GM12878 (cell line): ENCODE measurements around the gene ADARB1.

ENCODE experiments used
- BMI1 ChIP-seq: fragments of 450-650 bp; IDR thresholded peaks from 2 replicates; pipeline ENCODE4 v1.6.1; 2016; ENCODE audit warnings: mild to moderate bottlenecking, moderate library complexity, borderline replicate concordance
- BRCA1 ChIP-seq: IDR thresholded peaks from 2 replicates; pipeline ENCODE4 v1.6.1; 2011; ENCODE audit warnings: low read depth, low read length, improper control_type of control experiment
- EP300 ChIP-seq, 2 experiments: fragments of 150-350 bp in 1 of 2; IDR thresholded peaks; 2 replicates each; pipeline ENCODE4 v1.6.1; 2011 to 2012; ENCODE audit warnings: low read depth in 2 of 2, low read length in 2 of 2, borderline replicate concordance in 1 of 2, improper control_type of control experiment in 1 of 2, inconsistent platforms in 1 of 2; ENCODE audit not compliant: control insufficient read depth in 1 of 2
- EZH2 ChIP-seq: IDR thresholded peaks from 2 replicates; pipeline ENCODE4 v1.6.1; 2012; ENCODE audit warnings: low read depth, mild to moderate bottlenecking, control low read depth, inconsistent platforms, low read length, borderline replicate concordance; ENCODE audit not compliant: control insufficient read depth
- HDAC2 ChIP-seq: fragments of 200-600 bp; sonication (generic); IDR thresholded peaks from 2 replicates; pipeline ENCODE4 v1.6.1; 2017
- MLLT1 ChIP-seq: fragments of 450-650 bp; IDR thresholded peaks from 2 replicates; pipeline ENCODE4 v1.6.1; 2016; ENCODE audit warnings: mild to moderate bottlenecking
- MYC ChIP-seq: IDR thresholded peaks from 2 replicates; pipeline ENCODE4 v1.6.1; 2011; ENCODE audit warnings: mild to moderate bottlenecking, low read length, moderate library complexity, inconsistent platforms; ENCODE audit not compliant: insufficient read depth, insufficient replicate concordance, insufficient read length, severe bottlenecking
- POLR2A ChIP-seq: IDR thresholded peaks from 2 replicates; pipeline ENCODE4 v1.6.1; 2011; ENCODE audit warnings: low read depth, mild to moderate bottlenecking, low read length
- POLR2AphosphoS5 ChIP-seq: IDR thresholded peaks from 2 replicates; pipeline ENCODE4 v1.6.1; 2011; ENCODE audit warnings: mild to moderate bottlenecking, low read length, inconsistent platforms
- SRF ChIP-seq, 2 experiments: IDR thresholded peaks; 2 replicates each; pipeline ENCODE4 v1.6.1; 2011; ENCODE audit warnings: low read depth in 2 of 2, low read length in 2 of 2, mild to moderate bottlenecking in 1 of 2, moderate library complexity in 1 of 2
- TCF12 ChIP-seq: IDR thresholded peaks from 2 replicates; pipeline ENCODE4 v1.6.1; 2011; ENCODE audit warnings: low read depth, mild to moderate bottlenecking, low read length
- TCF3 ChIP-seq: IDR thresholded peaks from 2 replicates; pipeline ENCODE4 v1.6.1; 2012; ENCODE audit warnings: low read depth, mild to moderate bottlenecking, low read length, borderline replicate concordance; ENCODE audit not compliant: insufficient read depth
- USF1 ChIP-seq: IDR thresholded peaks from 2 replicates; pipeline ENCODE4 v1.6.1; 2011; ENCODE audit warnings: borderline replicate concordance, low read depth, mild to moderate bottlenecking, moderate library complexity, mixed read lengths, low read length; ENCODE audit not compliant: insufficient read depth; ENCODE audit errors: extremely low read length

- TF ChIP-seq EP300 (IDR thresholded peaks at IDR 0.05; ENCODE audit: borderline replicate concordance in 1 of 2, control insufficient read depth in 1 of 2, low read depth in 2 of 2, low read length in 2 of 2) (no peak), MLLT1 (no peak), SRF (IDR thresholded peaks at IDR 0.05; ENCODE audit: low read depth in 2 of 2, low read length in 2 of 2) (no peak), USF1 (no peak), HDAC2 (no peak), MYC (no peak), TCF12 (no peak), BMI1 (no peak), POLR2AphosphoS5 (no peak), BRCA1 (no peak), POLR2A (no peak), EZH2 (no peak), TCF3 (no peak)
Measured at GRCh38 chr21:45217010-45217409, 142.6 kb downstream of the ADARB1 start.
